PC-9 (cell line): ENCODE data around the gene ANAPC15.

Experiments used
- CTCF ChIP-seq: fragments of 200-600 bp; sonication (generic); conservative IDR thresholded peaks from 2 replicates; pipeline ENCODE4 v1.6.1; 2017; ENCODE audit warnings: mixed run types, antibody characterized with exemption, mild to moderate bottlenecking, moderate library complexity
- EZH2 ChIP-seq: fragments of 200-600 bp; sonication (generic); IDR thresholded peaks from 2 replicates; pipeline ENCODE4 v1.8.0; 2017; ENCODE audit warnings: antibody characterized with exemption, low read depth

GRCh38 chr11:72091292-72091691 is 21.2 kb downstream of the ANAPC15 start:
- TF ChIP-seq CTCF: peak; percentile 93
- no peak for TF ChIP-seq EZH2
